HG03060 (cell line): Measurements from ENCODE around the gene SYF2.
"Not testable (repeated sequence)": the region's sequence is repeated elsewhere in the genome, so short reads cannot be mapped to it uniquely, and the experiment has no call there.

Experiments used
- ATAC-seq: cut with Tn5 transposase; IDR thresholded peaks from one replicate; pipeline ENCODE4 v1.9.1; 2021; ENCODE audit warnings: low read depth, moderate number of reproducible peaks; ENCODE audit not compliant: unreplicated experiment

SYF2 gene

DNA sequence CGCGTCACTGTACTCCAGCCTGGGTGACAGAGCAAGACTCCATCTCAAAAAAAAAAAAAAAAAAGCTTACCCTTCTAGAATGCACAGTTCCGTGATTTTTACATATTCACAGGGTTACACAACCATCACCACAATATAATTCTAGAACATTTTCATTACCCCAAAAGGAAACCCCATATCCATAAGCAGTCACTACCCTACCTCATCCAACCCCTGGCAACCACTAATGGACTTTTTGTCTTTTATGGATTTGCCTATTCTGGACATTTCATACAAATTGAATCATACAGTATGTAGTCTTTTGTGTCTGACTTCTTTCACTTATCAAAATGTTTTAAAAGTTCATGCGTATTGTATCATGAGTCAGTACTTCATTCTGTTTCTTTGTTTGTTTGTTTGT lies 22.8 kb downstream of the SYF2 start:
- ATAC-seq = no peak

DNA sequence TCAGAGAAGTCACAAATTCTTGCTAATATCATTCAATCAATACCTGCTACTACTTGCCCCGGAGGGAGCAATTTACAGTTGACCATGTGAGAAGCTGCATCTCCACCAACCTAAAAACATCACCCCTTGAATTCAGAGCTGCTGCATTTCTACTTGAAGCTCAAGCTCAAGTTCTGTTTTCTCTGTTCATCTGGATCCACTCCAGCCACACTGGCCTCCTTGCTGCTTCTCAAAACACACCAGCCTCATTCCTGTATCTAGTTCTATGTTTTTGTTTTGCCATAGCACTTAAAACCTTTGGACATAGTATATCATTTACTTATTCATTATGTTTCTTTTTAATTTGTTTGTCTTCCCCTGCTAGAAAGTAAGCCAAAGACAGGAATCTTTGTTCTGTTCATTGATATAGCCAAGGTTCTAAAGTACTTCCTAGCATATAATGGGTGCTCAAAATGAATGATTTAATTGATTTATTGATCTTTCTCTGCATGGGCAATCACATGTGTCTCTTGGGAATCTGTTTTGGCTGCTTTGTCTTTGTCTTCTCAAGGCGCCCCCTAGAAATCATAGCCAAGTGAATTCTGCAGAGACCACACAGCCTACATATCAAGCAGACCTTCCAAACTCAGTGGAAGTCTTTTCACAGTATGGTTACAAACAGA lies 23.6 kb downstream of the SYF2 start:
- no peak for ATAC-seq

- ATAC-seq = no peak
These were observed 24.2 kb downstream of the SYF2 start for GRCh38 chr1:25208092-25208491.

- no peak for ATAC-seq
These were observed 26.1 kb downstream of the SYF2 start for GRCh38 chr1:25206201-25206600.

DNA sequence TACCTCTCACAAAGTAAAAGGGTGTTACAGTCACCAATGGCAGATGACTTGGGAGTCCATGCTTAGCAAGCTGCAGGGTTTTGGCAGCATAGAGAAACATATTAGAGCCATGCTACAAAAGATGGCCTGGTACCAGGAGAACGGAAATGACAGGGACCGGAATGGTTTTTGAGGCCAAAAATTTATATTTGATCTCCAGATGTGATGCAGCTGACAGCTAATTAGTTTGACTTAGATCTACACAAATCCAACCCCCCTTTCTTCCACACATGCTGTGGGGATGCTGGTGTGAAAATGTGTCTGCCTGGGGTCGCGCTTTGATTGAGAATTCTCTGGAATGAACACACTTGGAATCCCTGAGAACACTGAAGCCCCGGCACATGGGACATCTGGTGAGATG lies 26.5 kb downstream of the SYF2 start:
- no peak for ATAC-seq

DNA sequence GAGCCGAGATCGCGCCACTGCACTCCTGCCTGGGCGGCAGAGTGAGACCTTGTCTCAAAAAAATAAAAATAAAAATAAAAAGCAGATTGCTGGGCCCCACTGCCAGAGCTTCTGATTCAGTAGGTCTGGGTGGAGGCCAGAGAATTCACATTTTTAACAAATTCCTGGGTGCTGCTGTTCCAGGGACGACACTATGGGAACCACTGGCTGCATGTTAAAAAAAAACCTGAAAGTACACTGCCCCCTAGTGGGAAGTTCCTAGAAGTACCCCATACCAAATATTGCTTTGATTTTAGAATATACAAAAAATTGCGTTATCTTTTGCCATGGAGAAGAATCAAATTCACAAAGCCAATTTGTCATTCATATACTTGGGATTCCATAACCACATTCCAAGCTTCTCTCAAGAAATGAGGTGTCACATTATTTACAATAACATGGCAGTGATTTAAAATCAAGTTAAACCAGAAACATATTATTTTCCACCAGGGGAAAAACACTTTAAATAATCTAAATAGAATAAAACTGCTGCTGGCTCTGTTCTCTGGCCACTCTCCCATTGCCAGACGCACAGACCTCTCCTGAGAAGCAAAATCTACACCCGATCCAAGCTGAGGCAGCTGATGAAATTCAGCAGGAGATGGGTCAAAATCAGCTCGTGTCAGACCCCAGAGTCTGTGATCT lies 27.4 kb downstream of the SYF2 start:
- ATAC-seq = no peak

DNA sequence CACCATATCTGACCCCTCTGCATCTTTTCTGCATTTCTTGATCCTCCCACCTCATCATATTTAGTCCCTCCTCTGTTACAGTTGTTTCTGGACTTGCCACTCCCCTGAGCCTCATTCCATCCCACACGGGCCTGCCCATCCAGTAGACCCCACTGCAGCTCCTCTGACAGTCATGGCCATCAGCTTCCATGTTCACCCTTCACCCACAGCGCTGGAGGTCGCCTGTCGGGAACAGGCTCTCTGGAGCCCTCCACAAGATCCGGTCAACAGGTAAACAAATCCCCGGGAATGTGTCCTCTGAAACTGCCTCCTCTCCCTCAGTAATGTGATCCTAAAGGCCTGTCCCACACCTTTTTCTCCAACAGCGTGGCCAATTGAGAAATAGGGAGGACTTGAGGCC lies 31.3 kb downstream of the SYF2 start:
- ATAC-seq = no peak

DNA sequence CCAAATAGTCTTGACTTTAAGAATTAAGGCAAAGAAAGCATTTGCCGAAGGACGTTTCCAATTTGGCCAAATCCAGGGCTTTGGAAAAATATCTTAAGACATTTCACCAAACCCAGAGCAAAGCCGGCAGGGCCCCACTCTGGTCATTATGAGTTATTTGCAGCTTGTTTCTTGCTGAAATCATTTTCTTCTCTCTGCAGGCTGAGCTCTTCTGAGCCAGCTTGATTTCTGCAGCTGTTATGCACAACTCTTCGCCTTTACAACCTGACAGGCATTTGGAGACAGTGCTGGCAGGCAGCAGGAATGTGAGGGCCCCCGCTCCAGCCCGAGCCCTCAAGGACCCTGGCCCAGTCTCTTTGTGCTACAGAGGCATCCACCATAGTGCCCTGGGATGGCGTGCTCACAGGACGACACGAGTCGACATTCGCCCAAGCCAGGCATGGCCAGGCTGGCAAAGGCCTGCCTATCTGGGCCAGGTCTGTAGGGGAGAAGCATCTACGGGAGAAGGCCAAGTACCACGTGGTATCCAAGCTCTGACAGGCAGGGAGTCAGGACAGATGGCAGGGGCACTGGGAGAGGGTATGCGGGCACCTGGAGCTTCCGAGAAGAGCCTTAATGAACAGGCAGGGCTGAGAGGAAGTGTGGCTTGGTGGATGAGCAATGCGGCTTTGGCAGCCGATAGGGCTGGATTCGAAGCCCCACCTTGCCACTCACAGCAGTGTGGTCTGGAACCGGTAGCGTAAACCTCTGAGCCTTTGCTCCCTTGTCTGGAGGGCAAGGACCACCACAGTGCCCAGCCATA lies 32.3 kb downstream of the SYF2 start:
- ATAC-seq = no peak

GRCh38 chr1:25198663-25199252 lies 33.5 kb downstream of the SYF2 start:
- no peak for ATAC-seq

- ATAC-seq = no peak
These were observed 34.2 kb downstream of the SYF2 start for GRCh38 chr1:25197982-25198662.

GRCh38 chr1:25197235-25197975 lies 34.9 kb downstream of the SYF2 start:
- ATAC-seq = no peak

- no peak for ATAC-seq
These were observed 35.5 kb downstream of the SYF2 start for GRCh38 chr1:25196830-25197229.

DNA sequence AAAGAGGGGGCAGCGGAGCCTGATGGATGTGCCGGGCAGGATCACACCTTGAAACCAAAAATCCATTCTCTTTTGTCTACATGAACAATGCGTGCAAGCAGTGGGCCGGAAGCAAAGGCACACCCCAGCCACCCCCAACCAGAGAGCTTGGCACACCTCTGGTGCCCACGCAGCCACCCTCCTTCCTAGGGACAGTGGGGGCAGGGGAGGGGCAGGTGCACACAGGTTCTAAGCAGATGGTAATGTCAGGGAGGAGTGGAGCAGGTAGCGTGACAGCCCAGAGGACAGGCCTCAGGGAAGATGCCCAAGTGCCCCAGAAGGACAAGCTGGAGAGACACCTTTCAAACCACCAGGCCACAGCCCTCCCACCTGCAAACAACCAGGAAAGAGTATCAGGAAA lies 36.5 kb downstream of the SYF2 start:
- no peak for ATAC-seq

DNA sequence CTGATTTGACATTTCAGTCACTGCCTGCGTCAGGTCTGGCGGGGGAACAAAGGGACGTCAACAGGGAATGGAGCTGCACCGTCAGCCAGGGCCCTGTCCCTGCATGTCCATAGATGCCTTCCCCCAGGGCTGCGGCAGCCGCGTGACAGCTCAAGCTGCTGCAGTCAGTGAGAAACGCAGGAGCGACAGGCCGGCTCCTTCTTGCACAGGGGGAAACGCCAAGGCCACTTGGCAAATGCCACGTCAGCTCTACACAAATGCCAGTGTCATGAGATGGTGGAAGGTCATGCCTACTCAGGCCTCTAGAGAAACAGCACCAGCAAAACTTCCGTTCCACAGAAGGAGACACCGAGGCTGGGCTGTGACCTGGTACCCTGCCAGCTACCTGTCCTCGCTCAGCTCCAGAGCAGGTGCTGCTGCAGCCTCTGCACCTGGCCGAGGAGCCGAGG lies 37.7 kb downstream of the SYF2 start:
- no peak for ATAC-seq

GRCh38 chr1:25194054-25194453 lies 38.2 kb downstream of the SYF2 start:
- ATAC-seq = no peak

DNA sequence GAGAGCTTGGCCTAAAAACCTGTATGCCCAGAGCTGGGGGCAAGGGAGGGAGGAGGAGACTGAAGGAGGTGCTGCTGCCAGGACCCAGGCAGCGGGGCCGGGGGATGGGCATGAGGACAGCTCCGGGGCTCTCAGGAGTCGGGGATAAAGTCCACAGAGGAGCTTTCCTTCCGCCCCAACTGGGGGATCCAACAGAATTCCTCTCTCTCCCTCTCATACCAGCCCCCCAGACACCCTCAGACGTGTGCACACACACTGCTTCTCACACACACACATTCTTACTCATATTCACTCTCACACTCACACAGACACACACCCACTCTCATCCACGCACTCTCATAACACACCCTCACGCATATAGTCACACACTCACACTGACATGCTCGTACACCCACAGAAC lies 39.1 kb downstream of the SYF2 start:
- ATAC-seq = no peak

DNA sequence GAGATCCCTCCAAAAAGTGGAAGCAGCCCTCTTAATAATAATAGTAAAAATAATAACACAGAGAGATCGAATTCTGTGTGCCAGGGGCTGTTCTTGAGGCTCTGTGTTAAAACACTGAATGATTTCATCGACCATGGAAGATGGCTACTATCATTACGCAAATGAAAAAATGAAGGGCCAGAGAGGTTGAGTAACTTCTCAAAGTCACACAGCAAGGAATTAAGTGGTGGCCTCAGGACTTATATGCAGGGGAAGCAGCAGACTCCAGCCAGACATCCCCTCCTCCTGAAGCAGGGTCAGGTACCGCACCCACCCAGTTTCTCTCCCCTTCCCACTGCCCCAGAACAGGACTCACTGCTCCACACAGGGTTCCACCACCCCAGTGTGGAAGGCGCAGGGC lies 40.1 kb downstream of the SYF2 start:
- ATAC-seq = no peak

DNA sequence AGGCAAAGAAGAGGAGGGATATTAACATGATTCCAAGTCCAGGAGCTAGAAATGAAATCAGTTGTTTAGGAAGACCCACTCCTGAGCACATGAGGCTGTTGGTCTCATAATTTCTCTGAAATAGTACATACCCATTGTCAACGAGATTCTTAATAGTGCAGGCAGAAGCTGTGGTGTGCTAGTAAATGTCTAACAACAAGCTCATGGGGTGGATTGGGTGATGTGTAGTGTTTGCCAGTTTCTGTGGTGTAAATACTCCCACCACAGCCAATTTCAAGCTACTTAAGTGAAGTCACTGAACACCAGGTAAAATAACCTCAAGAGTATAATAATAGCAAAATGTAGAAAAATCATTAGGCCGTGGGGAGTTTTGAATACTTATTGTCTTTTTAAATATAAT lies 42.0 kb downstream of the SYF2 start:
- ATAC-seq = no peak

- not testable (repeated sequence) for ATAC-seq
These were observed 44.4 kb downstream of the SYF2 start for GRCh38 chr1:25187904-25188303.

DNA sequence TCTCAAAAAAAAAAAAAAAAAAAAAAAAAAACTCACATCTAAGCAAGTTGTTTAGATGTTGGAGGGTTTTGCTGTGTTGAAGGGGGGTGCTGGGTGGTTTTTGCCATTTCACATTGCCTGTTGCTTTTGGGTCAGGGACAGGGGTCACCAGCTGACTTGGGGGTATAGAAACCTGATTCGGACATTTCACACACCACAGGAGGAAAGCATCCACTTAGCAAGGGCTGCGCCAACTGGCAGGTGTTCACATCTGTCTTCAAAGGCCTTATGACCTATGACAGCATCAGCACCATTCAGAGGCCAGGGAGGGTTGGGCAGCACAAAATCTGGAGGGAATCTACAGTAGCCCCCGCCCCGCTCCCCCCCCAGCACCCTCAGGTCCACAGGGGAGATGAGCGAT lies 45.2 kb downstream of the SYF2 start:
- ATAC-seq = no peak
